ENCODE data around the gene INAFM1.

INAFM1 gene

DNA sequence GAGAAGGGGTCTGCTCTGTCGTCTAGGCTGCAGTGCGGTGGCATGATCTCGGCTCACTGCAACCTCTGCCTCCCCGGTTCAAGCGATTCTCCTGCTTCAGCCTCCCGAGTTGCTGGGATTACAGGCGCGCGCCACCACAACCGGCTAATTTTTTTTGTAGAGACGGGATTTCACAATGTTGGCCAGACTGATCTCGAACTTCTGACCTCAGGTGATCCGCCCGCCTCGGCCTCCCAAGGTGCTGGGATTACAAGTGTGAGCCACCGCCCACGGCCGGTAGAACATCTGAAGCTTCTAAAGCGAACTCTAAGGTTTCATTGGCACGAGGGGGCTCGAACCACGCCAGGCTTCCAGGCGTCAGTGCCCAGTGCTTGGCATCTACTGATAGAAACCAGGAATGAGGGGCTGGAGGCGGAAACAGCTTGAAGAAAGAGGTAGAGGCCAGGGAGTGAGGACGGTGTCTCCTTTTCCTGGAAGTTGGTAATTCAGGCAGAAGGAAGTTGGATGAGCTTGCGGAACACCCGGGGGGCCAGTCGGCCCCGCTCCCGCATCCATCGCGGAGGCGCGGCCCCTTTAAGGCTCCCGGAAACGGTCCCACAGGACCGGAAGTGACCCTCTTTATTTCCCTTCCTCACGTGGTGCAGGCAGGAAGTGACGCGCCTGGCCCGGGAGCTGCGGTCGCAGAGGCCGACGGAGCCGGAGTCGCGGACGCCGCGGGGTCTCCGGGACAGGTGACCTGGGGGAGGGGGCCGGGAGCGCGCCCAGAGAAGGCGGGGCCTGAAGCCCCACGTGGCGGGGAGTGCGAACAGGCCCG is 18.6 kb upstream of the INAFM1 start, which contains the start of gene CCDC9:
CCDC9 (plus strand) TSS at position 647 of the 814 bp plus-strand sequence. CDS start 1,876 bp downstream, outside the sequence.
- H3K27ac ChIP-seq (ENCODE audit: insufficient read depth in 1 of 2, low read depth in 1 of 2, low read length in 2 of 2, poor library complexity in 1 of 2, severe bottlenecking in 2 of 2): peak within 1 kb of the TSS; percentile 83 to 93
- peak within 1 kb of the TSS; percentile 50 to 81 (median 72) for H3K4me3 ChIP-seq (ENCODE audit: control insufficient read depth in 1 of 7, extremely low read depth in 1 of 7, insufficient read depth in 4 of 7, low read depth in 2 of 7, low read length in 6 of 7)
- peaks cover 2 to 28% (median 23%) of the 10 kb centered on the region in 4 experiments for H3K36me3 ChIP-seq (ENCODE audit: control insufficient read depth in 4 of 4, insufficient read depth in 4 of 4, low read length in 3 of 4)
- H3K4me1 ChIP-seq (ENCODE audit: control extremely low read depth in 1 of 4, control insufficient read depth in 4 of 4, insufficient read depth in 4 of 4, low read length in 3 of 4): peaks cover 4 to 19% (median 15%) of the 10 kb centered on the region in 4 experiments
- H3K27me3 ChIP-seq (replicated peaks in 2 of 5; ENCODE audit: control insufficient read depth in 4 of 5, insufficient read depth in 5 of 5, low read length in 4 of 5): no peaks in the 10 kb centered on the region
- H3K9me3 ChIP-seq (ENCODE audit: control extremely low read depth in 1 of 5, control insufficient read depth in 4 of 5, insufficient read depth in 2 of 5, low read depth in 1 of 5, low read length in 4 of 5): no peaks in the 10 kb centered on the region
- ChIA-PET POLR2A (interaction anchor here (0.5 to 2.0 kb wide), 10 partner anchors 8 to 342 kb away, joined by 3 to 25 read pairs (median 4); partner anchors contain the start of genes INAFM1 and ZC3H4), CTCF (interaction anchor here (0.6 to 4.7 kb wide), 5 partner anchors 10 to 45 kb away, joined by 3 to 49 read pairs (median 7); no protein-coding TSS in a partner anchor)
- peak; percentile 97 to 98 (median 98) for DNase-seq
- 24% methylated on average over 52 of the region's 60 CpGs for WGBS (ENCODE audit: insufficient coverage)

DNA sequence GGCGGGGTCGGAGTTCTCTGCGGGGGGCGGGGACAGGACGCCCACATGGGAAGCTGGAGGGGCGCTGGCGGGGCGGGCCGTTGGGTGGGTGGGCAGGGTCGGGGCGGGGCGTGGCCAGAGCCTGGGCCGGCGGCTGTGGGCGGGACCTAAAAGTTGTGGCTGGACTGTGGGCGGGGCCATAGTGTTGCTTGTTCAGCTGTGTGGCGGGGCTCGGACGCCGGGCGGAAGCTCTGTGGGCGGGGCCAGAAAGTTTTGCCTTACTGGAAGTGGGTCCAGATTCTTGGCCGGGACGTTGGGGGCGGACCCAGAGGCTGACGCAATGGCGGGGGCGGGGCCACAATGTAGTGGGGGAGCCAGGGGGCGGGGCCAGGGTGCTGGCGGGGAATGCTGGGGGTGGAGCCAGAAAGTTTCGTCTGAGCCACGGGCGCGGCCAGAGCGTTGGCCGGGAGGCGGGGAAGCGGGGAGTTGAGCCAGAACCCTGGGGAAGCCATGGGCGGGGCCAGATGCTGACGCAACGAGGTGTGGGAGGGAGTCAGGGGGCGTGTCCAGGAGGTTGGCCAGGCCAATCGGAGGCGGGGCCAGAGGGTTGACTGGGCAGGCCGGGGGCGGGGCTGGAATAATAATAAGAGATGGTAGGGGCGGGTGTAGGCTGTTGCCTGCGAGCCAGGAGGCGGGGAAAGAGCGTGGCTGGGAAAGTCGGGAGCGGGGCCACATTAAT is 17.8 kb upstream of the INAFM1 start:
- ChIA-PET POLR2A (interaction anchor here (0.5 to 2.0 kb wide), 10 partner anchors 9 to 343 kb away, joined by 3 to 25 read pairs (median 4); partner anchors contain the start of genes INAFM1 and ZC3H4), CTCF (interaction anchor here (1.0 to 4.7 kb wide), 4 partner anchors 11 to 46 kb away, joined by 3 to 49 read pairs (median 10); no protein-coding TSS in a partner anchor)
- H3K4me3 ChIP-seq (ENCODE audit: control insufficient read depth in 1 of 7, extremely low read depth in 1 of 7, insufficient read depth in 4 of 7, low read depth in 2 of 7, low read length in 6 of 7): peak overlapping the region; percentile 27 to 81 (median 72)
- H3K36me3 ChIP-seq (ENCODE audit: control insufficient read depth in 4 of 4, insufficient read depth in 4 of 4, low read length in 3 of 4): peaks cover 3 to 31% (median 26%) of the 10 kb centered on the region in 4 experiments
- peak; percentile 97 to 99 (median 99) for DNase-seq
- WGBS (ENCODE audit: insufficient coverage): 0% methylated on average over 27 of the region's 52 CpGs
- no peaks in the 10 kb centered on the region for H3K9me3 ChIP-seq (ENCODE audit: control extremely low read depth in 1 of 5, control insufficient read depth in 4 of 5, insufficient read depth in 2 of 5, low read depth in 1 of 5, low read length in 4 of 5)
- H3K27ac ChIP-seq (ENCODE audit: insufficient read depth in 1 of 2, low read depth in 1 of 2, low read length in 2 of 2, poor library complexity in 1 of 2, severe bottlenecking in 2 of 2): peak overlapping the region; percentile 83 to 93
- H3K27me3 ChIP-seq (replicated peaks in 2 of 5; ENCODE audit: control insufficient read depth in 4 of 5, insufficient read depth in 5 of 5, low read length in 4 of 5): no peaks in the 10 kb centered on the region
- H3K4me1 ChIP-seq (ENCODE audit: control extremely low read depth in 1 of 4, control insufficient read depth in 4 of 4, insufficient read depth in 4 of 4, low read length in 3 of 4): peaks cover 4 to 19% (median 15%) of the 10 kb centered on the region in 4 experiments

DNA sequence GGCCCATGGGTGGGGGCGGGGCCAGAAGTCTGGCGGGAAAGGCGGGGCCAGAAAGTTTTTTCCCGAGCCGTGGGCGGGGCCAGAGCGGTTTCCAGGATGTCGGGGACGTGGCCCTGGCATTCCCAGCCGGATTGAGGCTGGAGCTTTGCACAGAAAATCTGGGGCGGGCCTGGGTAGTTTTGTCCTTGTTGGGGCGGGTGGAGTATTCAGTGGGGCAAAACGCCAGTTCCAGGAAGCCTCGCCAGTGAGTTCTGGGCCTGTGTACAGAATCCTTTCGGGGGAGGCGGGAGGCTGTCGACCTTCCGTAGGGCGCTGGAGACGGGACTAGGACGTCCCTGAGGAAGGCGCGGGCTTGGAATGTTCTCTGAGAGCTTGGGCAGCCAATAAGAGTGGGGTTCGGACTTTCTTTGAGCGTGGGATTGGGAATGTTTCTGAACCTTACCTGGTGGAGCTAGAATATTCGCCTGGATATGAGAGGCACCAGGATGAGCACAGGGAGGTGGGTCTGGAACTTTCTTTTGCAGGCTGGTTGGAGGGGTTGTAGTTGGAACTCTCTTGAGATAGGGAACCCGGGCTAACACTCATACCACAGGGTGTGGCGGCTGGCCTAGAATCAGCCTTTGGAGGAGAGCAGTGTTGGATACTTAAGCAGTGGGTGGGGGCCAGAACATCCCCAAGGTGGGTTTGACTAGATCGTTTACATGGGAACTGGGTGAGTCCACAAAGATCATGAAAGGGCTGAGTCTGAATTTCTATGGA is 17.1 kb upstream of the INAFM1 start:
- H3K36me3 ChIP-seq (ENCODE audit: control insufficient read depth in 4 of 4, insufficient read depth in 4 of 4, low read length in 3 of 4): peaks cover 6 to 35% (median 29%) of the 10 kb centered on the region in 4 experiments
- CTCF ChIA-PET: interaction anchor here (1.0 to 4.7 kb wide), 3 partner anchors 11 to 31 kb away, joined by 3 to 49 read pairs (median 12); no protein-coding TSS in a partner anchor
- H3K27me3 ChIP-seq (replicated peaks in 2 of 5; ENCODE audit: control insufficient read depth in 4 of 5, insufficient read depth in 5 of 5, low read length in 4 of 5): no peaks in the 10 kb centered on the region
- peak overlapping the region; percentile 27 to 81 (median 72) for H3K4me3 ChIP-seq (ENCODE audit: control insufficient read depth in 1 of 7, extremely low read depth in 1 of 7, insufficient read depth in 4 of 7, low read depth in 2 of 7, low read length in 6 of 7)
- DNase-seq: peak in 2 of 3 donors; percentile 51 to 53
- 11% methylated on average over 28 of the region's 29 CpGs for WGBS (ENCODE audit: insufficient coverage)
- H3K4me1 ChIP-seq (ENCODE audit: control extremely low read depth in 1 of 4, control insufficient read depth in 4 of 4, insufficient read depth in 4 of 4, low read length in 3 of 4): peaks cover 4 to 19% (median 15%) of the 10 kb centered on the region in 4 experiments
- POLR2A ChIA-PET: interaction anchor here (0.7 to 2.0 kb wide), 2 partner anchors 15 to 32 kb away, joined by 3 to 25 read pairs; partner anchors contain the start of gene INAFM1
- no peaks in the 10 kb centered on the region for H3K9me3 ChIP-seq (ENCODE audit: control extremely low read depth in 1 of 5, control insufficient read depth in 4 of 5, insufficient read depth in 2 of 5, low read depth in 1 of 5, low read length in 4 of 5)
- peak overlapping the region in 1 of 2 experiments; percentile 80 for H3K27ac ChIP-seq (ENCODE audit: insufficient read depth in 1 of 2, low read depth in 1 of 2, low read length in 2 of 2, poor library complexity in 1 of 2, severe bottlenecking in 2 of 2)

DNA sequence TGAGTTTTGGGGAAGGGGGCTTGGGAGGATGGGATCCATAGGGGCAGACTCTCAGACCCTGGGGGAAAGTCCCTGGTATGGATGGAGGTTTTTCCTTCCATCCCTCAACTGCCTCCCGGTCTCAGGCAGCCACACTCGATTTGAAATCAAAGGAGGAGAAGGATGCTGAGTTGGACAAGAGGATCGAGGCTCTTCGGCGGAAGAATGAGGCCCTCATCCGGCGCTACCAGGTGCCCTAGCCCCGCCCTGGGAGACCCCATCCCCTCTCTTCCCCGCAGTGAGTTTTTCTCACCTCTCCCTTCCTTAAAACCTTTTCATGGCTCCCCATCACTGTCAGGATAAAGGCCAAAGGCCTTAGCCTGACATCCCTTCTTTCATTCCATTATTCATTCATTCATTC is 16.3 kb upstream of the INAFM1 start:
- DNase-seq: no peak
- Histone ChIP-seq H3K36me3 (ENCODE audit: control insufficient read depth in 4 of 4, insufficient read depth in 4 of 4, low read length in 3 of 4) (peaks cover 6 to 41% (median 29%) of the 10 kb centered on the region in 4 experiments), H3K4me1 (ENCODE audit: control extremely low read depth in 1 of 4, control insufficient read depth in 4 of 4, insufficient read depth in 4 of 4, low read length in 3 of 4) (peaks cover 4 to 19% (median 15%) of the 10 kb centered on the region in 4 experiments), H3K9me3 (ENCODE audit: control extremely low read depth in 1 of 5, control insufficient read depth in 4 of 5, insufficient read depth in 2 of 5, low read depth in 1 of 5, low read length in 4 of 5) (no peaks in the 10 kb centered on the region), H3K27me3 (replicated peaks in 2 of 5; ENCODE audit: control insufficient read depth in 4 of 5, insufficient read depth in 5 of 5, low read length in 4 of 5) (no peaks in the 10 kb centered on the region), H3K27ac (ENCODE audit: insufficient read depth in 1 of 2, low read depth in 1 of 2, low read length in 2 of 2, poor library complexity in 1 of 2, severe bottlenecking in 2 of 2) (peak overlapping the region in 1 of 2 experiments; percentile 80), H3K4me3 (ENCODE audit: control insufficient read depth in 1 of 7, extremely low read depth in 1 of 7, insufficient read depth in 4 of 7, low read depth in 2 of 7, low read length in 6 of 7) (peak overlapping the region in 1 of 7 experiments; percentile 13)
- WGBS (ENCODE audit: insufficient coverage): 96% methylated on average over 7 of the region's 9 CpGs
- ChIA-PET CTCF (no interaction called here), POLR2A (no interaction called here)

DNA sequence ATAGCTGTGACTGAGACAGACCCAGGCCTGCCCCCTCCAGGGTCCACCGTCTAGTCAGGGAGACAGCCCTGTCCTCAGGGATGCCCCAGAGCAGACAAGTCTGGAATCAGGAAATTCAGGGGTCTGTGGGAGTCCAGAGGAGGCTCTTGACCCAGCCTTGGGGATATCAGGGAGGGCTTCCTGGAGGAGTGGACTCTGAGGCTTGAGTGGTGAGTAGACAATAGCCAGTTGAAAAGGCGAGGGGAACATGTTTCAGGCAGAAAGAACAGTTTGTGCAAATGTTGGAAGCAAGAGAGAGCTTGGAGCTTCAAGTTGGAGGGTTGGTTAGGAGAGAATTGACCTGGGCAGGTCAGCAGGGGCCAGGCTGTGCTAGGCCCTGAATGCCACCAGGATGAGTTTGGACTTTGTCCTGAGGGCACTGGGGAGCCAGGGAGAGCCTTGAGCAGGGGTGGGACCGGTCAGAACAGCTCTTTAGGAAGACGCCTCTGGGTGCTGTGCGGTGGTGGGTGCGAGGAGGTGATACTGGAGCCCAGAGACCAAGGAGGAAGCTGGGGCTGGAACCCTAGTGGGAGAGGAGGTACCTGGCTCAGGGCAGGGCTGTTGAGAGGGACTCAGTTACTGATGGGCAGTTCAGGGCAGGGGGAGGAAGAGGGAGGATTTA is 15.7 kb upstream of the INAFM1 start:
- POLR2A ChIA-PET: no interaction called here
- 100% methylated on average over 3 of the region's 6 CpGs for WGBS (ENCODE audit: insufficient coverage)

DNA sequence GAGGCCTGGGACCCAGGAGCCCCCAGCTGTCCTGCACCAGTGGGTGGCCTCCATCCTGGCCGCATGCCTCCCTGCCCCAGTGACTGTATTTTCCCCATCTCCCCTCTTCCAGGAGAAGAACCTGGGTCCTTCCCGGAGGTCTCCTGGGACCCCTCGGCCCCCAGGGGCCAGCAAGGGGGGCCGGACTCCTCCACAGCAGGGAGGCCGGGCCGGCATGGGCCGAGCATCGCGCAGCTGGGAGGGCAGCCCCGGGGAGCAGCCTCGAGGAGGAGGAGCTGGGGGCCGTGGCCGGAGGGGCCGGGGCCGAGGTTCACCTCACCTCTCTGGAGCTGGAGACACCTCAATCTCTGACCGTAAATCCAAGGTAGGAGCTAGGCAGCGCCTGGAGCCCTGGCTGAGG is 14.2 kb upstream of the INAFM1 start:
- no peak for DNase-seq
- no peak overlapping the region for H3K4me3 ChIP-seq (ENCODE audit: control insufficient read depth in 1 of 7, extremely low read depth in 1 of 7, insufficient read depth in 4 of 7, low read depth in 2 of 7, low read length in 6 of 7)
- POLR2A ChIA-PET: no interaction called here
- 100% methylated on average over 7 of the region's 17 CpGs for WGBS (ENCODE audit: insufficient coverage)
- H3K27ac ChIP-seq (ENCODE audit: insufficient read depth in 1 of 2, low read depth in 1 of 2, low read length in 2 of 2, poor library complexity in 1 of 2, severe bottlenecking in 2 of 2): no peak overlapping the region
- CTCF ChIA-PET: interaction anchor here (1.4 kb wide), 1 partner anchor 16 kb away, joined by 4 read pairs; no protein-coding TSS in a partner anchor
- H3K4me1 ChIP-seq (ENCODE audit: control extremely low read depth in 1 of 4, control insufficient read depth in 4 of 4, insufficient read depth in 4 of 4, low read length in 3 of 4): peaks cover 4 to 19% (median 15%) of the 10 kb centered on the region in 4 experiments
- H3K36me3 ChIP-seq (ENCODE audit: control insufficient read depth in 4 of 4, insufficient read depth in 4 of 4, low read length in 3 of 4): peaks cover 7 to 56% (median 40%) of the 10 kb centered on the region in 4 experiments
- H3K9me3 ChIP-seq (ENCODE audit: control extremely low read depth in 1 of 5, control insufficient read depth in 4 of 5, insufficient read depth in 2 of 5, low read depth in 1 of 5, low read length in 4 of 5): no peaks in the 10 kb centered on the region
- no peaks in the 10 kb centered on the region for H3K27me3 ChIP-seq (replicated peaks in 2 of 5; ENCODE audit: control insufficient read depth in 4 of 5, insufficient read depth in 5 of 5, low read length in 4 of 5)

More for the DNA sequence above, 15.7 kb upstream of the INAFM1 start:
- Histone ChIP-seq H3K27me3 (replicated peaks in 2 of 5; ENCODE audit: control insufficient read depth in 4 of 5, insufficient read depth in 5 of 5, low read length in 4 of 5) (no peaks in the 10 kb centered on the region), H3K4me1 (ENCODE audit: control extremely low read depth in 1 of 4, control insufficient read depth in 4 of 4, insufficient read depth in 4 of 4, low read length in 3 of 4) (peaks cover 4 to 19% (median 15%) of the 10 kb centered on the region in 4 experiments), H3K9me3 (ENCODE audit: control extremely low read depth in 1 of 5, control insufficient read depth in 4 of 5, insufficient read depth in 2 of 5, low read depth in 1 of 5, low read length in 4 of 5) (no peaks in the 10 kb centered on the region), H3K36me3 (ENCODE audit: control insufficient read depth in 4 of 4, insufficient read depth in 4 of 4, low read length in 3 of 4) (peaks cover 6 to 43% (median 29%) of the 10 kb centered on the region in 4 experiments), H3K4me3 (ENCODE audit: control insufficient read depth in 1 of 7, extremely low read depth in 1 of 7, insufficient read depth in 4 of 7, low read depth in 2 of 7, low read length in 6 of 7) (no peak overlapping the region), H3K27ac (ENCODE audit: insufficient read depth in 1 of 2, low read depth in 1 of 2, low read length in 2 of 2, poor library complexity in 1 of 2, severe bottlenecking in 2 of 2) (no peak overlapping the region)
- CTCF ChIA-PET: no interaction called here
- DNase-seq: no peak

Measured in common myeloid progenitor, CD34-positive (primary cell).